Central memory CD4-positive, alpha-beta T cell (primary cell): Measurements from ENCODE around the gene STAG2.

ENCODE experiments used
- DNase-seq: peaks from one replicate; pipeline ENCODE4 v3.0.0; 2022

STAG2 gene

GRCh38 chrX:123976706-123977316 lies 15.3 kb downstream of the STAG2 start:
- DNase-seq = peak; percentile 17

GRCh38 chrX:123983240-123983639 lies 21.7 kb downstream of the STAG2 start:
- no peak for DNase-seq

GRCh38 chrX:123986377-123986776 lies 24.9 kb downstream of the STAG2 start:
- DNase-seq = no peak

GRCh38 chrX:123988423-123989111 lies 27.1 kb downstream of the STAG2 start:
- no peak for DNase-seq

- DNase-seq = no peak
Measured at GRCh38 chrX:123989235-123989634, 27.7 kb downstream of the STAG2 start.

- no peak for DNase-seq
Measured at GRCh38 chrX:123990169-123990568, 28.7 kb downstream of the STAG2 start.

- no peak for DNase-seq
Measured at GRCh38 chrX:123990602-123991001, 29.1 kb downstream of the STAG2 start.

GRCh38 chrX:123993326-123993725 lies 31.8 kb downstream of the STAG2 start:
- DNase-seq = no peak

GRCh38 chrX:123993904-123994635 lies 32.6 kb downstream of the STAG2 start:
- no peak for DNase-seq

- DNase-seq = no peak
Measured at GRCh38 chrX:123994730-123995129, 33.2 kb downstream of the STAG2 start.

- DNase-seq = no peak
Measured at GRCh38 chrX:124001581-124001980, 40.1 kb downstream of the STAG2 start.

- DNase-seq = no peak
Measured at GRCh38 chrX:124005228-124005627, 43.7 kb downstream of the STAG2 start.

GRCh38 chrX:124010157-124010556 lies 48.7 kb downstream of the STAG2 start:
- DNase-seq = no peak

- no peak for DNase-seq
Measured at GRCh38 chrX:124010566-124010965, 49.1 kb downstream of the STAG2 start.

- no peak for DNase-seq
Measured at GRCh38 chrX:124015721-124016120, 54.2 kb downstream of the STAG2 start.

GRCh38 chrX:124016825-124017224 lies 55.3 kb downstream of the STAG2 start:
- DNase-seq = no peak

- peak; percentile 3 for DNase-seq
Measured at GRCh38 chrX:124018023-124018422, 56.5 kb downstream of the STAG2 start.

- no peak for DNase-seq
Measured at GRCh38 chrX:124023838-124024238, 62.3 kb downstream of the STAG2 start.

GRCh38 chrX:124026529-124026928 lies 65.0 kb downstream of the STAG2 start:
- no peak for DNase-seq

GRCh38 chrX:124028182-124028581 lies 66.7 kb downstream of the STAG2 start:
- DNase-seq = no peak

- no peak for DNase-seq
Measured at GRCh38 chrX:124030520-124030919, 69.0 kb downstream of the STAG2 start.

GRCh38 chrX:124033821-124034220 lies 72.3 kb downstream of the STAG2 start:
- no peak for DNase-seq

- DNase-seq = no peak
Measured at GRCh38 chrX:124035657-124036056, 74.2 kb downstream of the STAG2 start.

GRCh38 chrX:124042042-124042441 lies 80.5 kb downstream of the STAG2 start:
- DNase-seq = no peak
